Stimulated activated CD4-positive, alpha-beta T cell treated with anti-CD3 and anti-CD28 coated beads, TNF-alpha, amount 100 ng/mL, for 1 hour (primary cell): Measurements from ENCODE around the gene RIMS1.
"Not testable (repeated sequence)": the region's sequence is repeated elsewhere in the genome, so short reads cannot be mapped to it uniquely, and the experiment has no call there.

ENCODE experiments used
- DNase-seq, 3 donors: peaks; one replicate each; pipeline ENCODE4 v3.0.0-alpha.2; 2020; ENCODE audit warnings: low read depth in 3 of 3, low spot score in 1 of 3

RIMS1 gene

DNA sequence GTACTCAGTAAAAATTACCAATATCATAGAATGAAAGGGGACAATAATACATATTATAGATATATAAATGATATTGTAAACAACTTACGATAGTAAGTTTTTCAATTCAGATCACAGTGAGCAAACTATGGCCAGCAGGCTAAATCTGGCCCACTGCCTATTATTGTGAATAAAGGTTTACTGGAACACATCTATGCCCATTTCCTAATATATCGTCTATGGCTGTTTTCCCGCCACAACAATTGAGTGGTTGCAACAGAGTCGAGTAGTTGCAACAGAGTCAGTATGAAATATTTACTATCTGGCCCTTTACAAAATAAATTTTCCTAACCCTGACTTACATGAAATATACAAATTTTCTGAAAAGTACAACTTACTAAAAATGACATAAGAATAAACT lies 438.2 kb downstream of the RIMS1 start:
- no peak for DNase-seq

DNA sequence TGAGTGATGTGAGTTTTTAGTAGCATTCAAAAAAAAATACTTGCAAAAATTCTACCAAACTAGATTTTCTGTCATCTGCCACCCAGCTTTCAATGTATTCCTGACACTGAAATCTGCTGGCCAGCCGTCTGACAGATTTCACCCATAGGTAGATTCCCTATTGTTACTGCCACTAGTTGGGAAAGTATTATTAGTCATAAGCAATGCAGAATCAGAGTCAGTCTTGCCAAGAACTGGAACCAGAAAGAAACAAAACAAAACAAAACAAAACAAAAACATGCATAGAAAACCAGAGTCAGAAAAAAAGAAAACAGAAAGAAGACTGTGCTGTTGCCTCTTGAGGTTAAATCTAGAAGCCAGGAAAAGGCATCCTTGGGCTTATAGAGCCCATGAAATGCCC lies 442.4 kb downstream of the RIMS1 start:
- no peak for DNase-seq

DNA sequence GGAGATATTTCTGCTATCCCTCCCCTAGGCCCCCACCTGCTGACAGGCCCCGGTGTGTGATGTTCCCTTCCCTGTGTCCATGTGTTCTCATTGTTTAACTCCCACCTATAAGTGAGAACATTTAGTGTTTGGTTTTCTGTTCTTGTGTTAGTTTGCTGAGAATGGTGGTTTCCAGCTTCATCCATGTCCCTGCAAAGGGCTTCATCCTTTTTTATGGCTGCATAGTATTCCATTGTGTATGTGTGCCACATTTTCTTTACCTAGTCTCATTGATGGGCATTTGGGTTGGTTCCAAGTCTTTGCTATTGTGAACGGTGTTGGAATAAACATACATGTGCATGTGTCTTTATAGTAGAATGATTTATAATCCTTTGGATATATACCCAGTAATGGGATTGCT lies 448.9 kb downstream of the RIMS1 start:
- not testable (repeated sequence) for DNase-seq

DNA sequence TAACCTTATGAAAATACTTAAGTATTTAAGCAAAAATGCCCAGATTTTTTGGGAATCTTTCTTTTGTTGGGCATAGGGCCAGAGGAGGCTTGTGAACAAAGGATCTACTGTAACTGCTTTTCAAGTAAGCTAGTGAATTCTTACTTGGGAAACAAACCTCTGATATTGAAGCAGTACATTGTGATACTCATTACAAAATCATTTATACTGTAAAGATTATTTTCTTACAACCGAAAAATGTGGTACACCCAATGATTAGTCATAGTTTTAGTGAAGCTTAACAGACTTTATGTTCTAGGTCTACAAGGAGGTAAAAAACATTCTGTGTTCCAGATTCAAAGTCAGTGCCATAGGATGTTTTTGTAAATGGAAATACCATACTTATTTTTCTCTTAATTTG lies 462.6 kb downstream of the RIMS1 start:
- no peak for DNase-seq

DNA sequence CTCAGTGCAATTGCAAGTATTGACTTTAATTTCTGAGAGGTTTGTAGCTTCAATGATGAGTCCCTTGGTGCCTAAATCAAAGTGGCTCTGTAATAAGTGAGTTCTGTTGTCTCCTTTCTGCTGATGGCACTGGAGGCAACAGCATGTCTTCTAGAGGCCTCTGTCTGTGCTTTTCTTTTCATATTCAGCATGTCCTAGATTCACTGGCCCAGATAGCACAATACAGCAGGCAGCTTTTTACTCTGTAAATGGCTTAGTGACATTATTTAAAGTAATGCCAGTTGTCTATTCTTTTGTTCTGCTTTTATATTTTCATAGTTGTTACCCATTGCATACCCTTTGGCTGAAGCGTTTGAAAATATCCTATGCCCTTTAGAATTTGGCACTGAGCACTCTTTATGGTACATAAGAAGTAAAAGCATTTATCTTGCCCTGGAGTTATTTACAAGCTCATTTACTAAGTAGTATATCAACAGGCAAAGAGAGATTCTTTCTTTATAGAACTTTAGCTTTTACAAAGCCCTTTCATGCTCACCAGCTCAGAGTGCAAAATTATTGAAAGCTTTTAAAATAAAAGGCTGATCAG lies 464.0 kb downstream of the RIMS1 start:
- DNase-seq: no peak

DNA sequence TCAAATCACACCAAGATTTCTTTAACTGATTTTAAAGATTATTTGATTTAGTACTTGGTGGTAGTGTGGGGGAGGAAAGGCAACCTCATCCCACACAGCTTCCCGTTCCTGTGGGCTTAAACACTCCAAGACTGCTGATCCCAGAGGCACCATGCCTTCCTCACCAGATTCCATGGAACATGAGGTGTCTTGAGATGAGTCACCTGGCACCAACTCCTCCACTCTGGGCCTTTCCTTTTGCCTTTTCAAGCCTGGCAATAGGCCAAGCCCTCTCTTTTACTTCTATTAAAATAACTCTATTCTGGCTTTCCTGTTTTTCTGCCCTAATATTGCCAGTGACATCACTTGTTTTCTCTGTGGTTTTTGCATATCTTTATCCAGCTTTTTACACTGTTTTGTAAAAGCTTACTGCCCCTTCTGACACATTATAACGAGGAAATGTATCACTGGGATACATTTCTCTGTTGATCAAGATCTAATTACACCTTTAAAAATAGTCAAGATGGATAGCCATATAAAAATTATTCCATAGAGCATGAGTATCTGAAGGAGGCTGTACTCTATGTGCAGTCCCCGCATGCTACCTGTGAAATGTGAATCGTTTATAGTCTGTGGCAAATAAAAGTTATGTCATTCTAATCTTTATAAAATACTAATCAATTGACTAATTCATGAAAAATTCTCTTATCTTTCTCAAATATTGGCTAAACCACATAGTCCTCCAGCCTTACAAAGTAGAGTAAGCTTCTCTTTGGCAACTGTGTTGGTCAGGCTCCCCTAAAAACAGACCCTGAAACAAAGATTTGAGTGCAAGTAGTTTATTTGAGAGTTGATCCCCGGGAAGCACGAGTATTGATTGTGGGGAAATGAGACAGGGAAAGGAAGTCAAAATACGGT lies 477.7 kb downstream of the RIMS1 start:
- no peak for DNase-seq

DNA sequence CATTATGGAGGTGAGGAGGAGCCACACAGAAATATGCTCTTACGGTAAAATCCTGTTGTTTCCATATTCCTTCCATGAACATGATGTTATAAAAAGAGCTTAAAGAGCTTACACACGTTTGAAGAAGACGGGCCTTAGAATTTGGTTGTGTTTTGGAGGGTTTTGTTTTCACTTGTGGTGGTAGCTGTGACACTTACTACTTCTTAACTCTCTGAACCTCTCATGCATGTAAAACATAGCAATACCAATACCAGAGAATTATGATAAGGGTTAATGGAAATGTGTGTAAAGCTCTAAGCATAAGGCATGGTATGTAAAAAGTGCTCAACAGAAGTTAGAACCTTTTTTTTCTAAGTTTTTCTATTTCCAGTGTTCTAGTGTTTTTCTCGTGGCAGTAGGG lies 479.4 kb downstream of the RIMS1 start:
- DNase-seq: no peak

DNA sequence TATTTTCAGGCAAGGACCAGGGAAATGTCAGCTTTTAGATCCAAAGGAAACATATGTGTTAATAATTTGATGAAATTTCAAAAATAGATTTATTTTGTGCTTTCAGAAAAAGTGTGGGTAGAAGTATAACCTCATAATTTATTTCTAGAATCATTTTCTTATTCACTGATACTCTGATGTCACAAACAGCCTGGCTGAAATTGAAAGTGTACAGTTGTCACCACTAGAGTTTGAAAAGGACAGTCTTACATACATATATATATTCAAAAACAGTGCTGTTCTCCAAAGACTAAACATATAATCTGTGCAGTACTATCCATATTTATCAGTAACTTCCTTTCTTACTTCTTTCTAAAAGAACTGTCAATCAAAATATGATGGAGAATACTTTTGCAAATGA lies 481.1 kb downstream of the RIMS1 start:
- DNase-seq: no peak

DNA sequence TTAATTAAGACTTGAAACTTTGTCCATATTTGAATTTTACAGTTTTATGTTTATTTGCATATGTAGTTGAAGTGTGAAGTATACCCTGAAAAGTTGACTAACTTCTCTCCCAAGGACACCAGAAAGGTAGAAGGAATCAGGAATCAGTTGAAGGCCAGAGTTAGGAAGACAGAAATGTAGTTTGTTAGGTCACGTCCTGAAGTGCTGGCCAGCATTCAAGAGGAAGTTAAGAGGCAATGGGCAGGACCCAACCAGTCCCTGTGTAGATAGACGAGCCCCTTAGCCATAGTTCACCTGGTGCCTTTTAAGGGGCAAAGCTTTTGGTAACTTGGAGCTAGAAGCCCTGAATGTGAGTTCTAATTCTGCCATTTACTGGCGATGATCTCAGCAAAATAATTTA lies 485.1 kb downstream of the RIMS1 start:
- no peak for DNase-seq

DNA sequence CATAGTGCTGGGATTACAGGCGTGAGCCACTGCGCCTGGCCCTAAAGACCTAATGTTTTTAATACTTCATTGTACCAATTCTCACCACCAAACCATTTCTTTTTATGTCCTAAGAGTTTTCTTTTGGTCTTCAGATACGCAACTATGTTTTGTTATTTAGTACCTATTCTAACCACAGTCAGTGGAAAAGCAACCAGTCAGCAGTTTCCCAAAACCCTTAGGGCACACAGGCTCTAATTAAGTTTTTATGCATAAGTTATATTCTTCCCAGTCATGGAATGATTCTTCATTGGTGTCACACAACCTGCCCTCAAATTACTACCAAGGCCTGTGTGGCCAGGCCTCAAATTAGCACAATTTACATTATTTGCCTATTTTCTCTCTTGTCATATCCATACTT lies 487.8 kb downstream of the RIMS1 start:
- DNase-seq: no peak

DNA sequence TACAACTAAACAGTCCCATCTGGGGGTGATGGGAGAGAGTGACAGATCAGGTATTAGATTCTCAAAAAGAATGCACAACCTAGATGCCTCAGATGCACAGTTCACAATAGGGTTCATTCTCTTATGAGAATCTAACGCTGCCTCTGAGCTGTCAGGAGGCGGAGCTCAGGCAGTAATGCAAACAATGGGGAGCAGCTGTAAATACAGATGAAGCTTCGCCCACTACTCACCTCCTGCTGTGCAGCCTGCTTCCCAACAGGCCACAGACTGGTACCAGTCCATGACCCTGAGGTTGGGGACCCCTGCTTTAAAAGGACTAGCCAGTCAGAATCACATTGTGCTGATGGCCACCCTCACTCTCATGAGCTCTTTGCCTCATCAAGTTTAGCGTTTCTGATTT lies 488.5 kb downstream of the RIMS1 start:
- DNase-seq: no peak

DNA sequence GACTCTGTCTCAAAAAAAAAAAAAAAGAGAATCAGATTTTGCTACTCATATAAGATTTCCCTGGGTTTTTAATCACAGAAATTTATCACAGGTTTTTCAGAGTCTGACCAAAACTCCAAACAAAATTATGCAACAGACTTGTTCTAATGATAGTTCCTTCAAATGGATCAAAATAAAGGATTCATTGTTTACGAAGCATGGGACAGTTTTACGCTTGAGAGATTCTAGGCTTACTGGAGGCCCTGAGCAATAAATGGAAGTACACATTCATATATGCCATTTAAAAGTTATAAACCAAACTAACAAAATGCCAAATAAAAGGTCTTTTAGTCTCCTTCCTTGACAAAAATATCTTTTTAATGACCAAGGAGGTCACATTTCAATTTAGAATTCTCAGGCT lies 490.4 kb downstream of the RIMS1 start:
- DNase-seq: no peak

DNA sequence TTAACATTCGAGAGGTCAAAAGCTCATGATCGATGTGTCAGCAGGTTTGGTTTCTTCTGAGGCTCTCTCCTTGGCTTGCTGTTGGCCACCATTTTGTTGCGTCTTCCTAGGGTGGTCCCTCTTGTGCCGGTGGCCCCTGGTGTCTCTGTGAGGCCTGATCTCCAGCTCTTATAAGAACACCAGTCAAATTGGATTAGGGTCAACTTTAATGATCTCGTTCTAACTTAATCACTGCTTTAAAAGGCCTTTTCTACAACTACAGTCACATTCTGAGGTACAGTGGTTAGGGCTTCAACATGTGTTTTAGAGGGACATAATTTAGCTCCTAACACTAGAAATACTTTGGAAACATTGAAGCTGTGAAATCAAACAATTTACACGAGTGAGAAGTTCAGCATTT lies 494.7 kb downstream of the RIMS1 start:
- DNase-seq: no peak

DNA sequence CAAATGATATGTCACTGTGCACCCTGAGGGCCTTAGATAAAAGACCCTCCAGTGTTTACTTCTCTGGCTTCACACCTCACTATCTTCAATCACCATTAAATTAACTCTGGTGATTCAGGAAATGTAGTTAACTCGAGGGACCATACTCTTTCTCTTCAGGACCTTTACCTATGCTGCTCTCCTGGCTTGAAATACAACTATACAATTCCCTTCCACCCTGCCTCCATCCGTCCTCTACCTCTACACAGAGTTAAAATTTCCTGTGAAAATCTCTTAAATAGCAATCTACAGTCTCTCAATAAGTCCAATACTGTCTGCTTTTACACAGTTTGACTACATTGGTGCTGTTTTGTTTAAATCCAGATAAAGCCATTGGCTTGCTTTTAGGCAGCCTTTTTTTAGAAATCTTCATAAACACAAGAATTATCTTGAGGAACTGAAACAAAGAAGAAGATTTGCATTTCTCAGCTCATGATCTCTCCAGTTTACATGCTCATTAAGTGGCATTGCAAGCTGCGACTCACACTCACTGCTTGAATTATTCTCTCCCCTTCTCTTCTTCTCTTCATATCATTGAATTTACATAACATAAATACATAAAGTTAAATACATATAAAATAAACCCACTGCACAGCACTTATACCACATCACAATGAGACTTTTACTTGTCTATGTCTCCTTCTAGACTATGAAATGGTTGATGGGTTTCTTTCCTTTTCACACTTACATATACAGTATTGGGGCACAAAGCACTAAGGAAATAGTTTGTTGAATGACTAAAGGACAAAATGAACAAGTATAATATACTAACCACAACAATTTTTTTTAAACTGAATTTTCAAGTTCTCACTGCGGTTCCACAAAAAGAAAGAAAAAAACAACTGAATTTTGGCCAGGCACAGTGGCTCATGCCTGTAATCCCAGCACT lies 496.5 kb downstream of the RIMS1 start:
- no peak for DNase-seq

DNA sequence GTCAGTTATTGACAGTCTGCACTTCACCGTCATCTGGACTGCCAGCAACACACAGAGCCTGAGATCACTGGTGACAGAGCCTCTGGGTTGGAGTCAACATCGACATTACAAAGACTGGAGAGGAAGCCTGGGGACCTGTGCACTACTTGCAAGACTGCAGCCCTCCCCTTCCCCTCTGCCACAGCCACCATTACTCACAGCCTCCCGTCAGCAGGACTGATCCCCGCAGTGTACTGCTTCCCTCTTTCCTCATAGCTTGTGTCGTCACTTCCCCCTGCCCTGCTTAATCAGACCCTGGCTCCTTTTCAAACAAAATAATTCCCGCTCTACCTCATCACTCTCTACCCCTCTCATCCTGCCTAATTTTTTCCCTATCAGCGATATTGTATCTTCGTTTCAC lies 500.0 kb downstream of the RIMS1 start:
- DNase-seq: no peak

DNA sequence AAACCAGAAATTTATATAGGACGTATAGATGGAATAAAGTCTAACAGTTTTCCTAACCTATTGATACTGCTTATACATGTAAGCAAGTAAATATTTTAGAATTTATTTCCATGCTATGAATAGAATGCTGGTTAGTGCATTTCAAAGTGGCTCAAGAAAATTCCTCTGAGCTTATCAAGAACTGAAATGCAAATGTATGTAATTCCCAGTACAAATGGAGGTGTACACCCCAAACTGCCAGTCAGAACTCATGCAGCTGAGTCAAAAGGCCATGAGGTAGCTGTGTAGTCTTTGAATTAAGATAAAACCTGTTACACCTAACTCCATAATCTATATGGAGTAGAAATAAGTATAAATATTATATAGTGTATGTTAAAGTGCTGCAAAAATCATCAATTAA lies 503.3 kb downstream of the RIMS1 start:
- DNase-seq: no peak

DNA sequence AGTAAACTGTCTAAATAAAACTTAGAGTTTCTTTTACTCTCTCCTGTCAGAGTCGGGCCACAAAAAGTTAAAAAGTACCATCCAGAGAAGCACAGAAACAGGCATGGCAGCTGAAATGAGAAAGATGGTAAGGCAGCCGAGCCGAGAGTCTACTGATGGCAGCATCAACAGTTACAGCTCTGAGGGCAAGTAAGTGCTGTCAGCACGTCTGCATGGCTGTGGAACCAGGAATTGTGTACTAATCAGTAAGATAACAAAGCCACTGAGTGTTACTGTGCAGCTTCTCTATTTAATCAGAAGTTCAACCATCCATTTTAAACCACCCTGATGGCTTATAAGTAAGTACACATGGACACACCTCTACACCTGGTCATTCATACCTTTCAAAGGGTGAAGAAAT lies 504.2 kb downstream of the RIMS1 start:
- DNase-seq: no peak

DNA sequence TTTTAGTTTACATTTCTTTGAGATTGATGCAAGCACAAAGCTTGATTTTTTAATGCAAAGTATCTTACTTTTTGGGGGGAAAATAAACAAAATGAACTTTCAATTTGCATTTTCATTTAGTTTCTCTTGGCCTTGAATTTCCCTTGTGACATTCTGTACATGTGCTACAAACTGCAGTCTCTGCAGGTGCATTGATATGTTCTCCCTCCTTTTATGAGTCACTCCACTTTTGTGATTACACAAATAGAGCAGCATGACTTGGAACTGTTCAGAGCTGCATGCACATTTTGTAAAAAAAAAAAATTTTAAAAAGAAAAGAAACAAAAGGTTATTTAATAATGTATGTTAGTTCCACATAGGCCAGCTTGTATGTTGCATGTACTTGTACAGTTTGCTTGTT lies 515.5 kb downstream of the RIMS1 start:
- no peak for DNase-seq

DNA sequence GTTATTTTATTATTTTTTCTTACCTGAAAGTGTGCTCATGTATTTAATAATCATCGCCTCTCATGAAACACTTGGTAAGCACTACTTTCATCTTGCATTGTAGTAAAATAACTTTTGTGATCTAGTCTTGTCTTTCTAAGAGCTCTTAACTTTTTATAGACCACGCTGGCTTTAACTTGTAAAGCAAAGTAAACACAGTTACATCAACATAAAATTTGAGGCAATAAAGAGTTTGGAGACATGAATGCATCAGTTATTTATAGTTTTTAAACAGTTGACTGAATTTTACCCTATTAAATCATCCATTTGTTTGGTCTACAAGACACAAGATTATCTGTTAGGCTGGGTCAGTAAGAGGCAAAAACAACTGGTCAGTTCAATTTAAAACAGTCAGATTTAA lies 517.1 kb downstream of the RIMS1 start:
- no peak for DNase-seq

DNA sequence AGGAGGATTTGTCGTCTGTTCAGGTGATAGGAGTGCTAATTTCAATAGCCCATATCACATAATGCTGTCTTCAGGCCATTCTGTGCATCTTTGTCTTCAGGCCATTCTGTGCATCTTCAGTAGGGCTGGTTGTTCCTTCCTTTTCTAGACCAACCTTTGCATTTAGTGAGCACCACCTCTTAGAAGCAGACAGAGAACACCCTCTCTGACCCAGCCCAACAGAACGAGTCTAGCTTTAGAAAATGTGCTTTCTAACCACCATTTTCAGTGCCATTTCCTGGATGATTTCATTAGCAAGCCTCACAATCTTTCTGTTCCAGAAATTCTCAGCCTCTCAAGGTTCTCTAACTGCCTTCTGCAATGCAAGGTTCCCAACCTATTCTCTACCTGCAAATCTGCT lies 520.2 kb downstream of the RIMS1 start:
- DNase-seq: no peak

DNA sequence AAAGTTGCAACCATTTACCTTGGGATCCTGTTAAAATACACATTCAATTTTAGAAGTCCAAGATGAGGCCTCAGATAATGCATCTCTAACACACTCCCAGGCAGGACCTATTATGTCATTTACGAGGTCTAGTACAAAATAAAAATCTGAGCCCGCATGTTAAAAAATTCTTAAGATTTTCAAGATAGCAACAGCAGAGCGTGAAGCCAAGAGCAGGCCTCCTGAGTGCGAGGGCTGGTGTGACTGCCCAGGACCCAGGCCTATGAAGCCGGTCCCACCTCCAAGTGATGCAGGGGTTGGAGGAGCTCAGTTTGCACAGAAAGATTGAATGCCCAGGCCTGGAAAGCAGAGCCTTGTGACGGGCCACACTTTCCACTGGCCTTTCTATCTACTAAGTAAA lies 524.4 kb downstream of the RIMS1 start:
- DNase-seq: no peak
